ENCODE results near the gene SLC6A1. TPM values are rescaled to one million over a fixed set of nuclear protein-coding genes. Genes with fewer than 3 reads are reported as not detected.

Gene SLC6A1
- total RNA-seq, 1 donor from 2014 or later = 2.0 TPM

- Mint-ChIP-seq H3K36me3 (ENCODE audit: low read depth) (no peaks in the 10 kb centered on the region), H3K27me3 (ENCODE audit: low read depth) (no peaks in the 10 kb centered on the region), H3K4me3 (ENCODE audit: unreplicated experiment) (no peak overlapping the region), H3K4me1 (ENCODE audit: low read depth) (peaks cover 16% of the 10 kb centered on the region), H3K9me3 (ENCODE audit: low read depth) (no peaks in the 10 kb centered on the region), H3K27ac (ENCODE audit: unreplicated experiment) (no peak overlapping the region)
- TF ChIP-seq, protein P1, sequence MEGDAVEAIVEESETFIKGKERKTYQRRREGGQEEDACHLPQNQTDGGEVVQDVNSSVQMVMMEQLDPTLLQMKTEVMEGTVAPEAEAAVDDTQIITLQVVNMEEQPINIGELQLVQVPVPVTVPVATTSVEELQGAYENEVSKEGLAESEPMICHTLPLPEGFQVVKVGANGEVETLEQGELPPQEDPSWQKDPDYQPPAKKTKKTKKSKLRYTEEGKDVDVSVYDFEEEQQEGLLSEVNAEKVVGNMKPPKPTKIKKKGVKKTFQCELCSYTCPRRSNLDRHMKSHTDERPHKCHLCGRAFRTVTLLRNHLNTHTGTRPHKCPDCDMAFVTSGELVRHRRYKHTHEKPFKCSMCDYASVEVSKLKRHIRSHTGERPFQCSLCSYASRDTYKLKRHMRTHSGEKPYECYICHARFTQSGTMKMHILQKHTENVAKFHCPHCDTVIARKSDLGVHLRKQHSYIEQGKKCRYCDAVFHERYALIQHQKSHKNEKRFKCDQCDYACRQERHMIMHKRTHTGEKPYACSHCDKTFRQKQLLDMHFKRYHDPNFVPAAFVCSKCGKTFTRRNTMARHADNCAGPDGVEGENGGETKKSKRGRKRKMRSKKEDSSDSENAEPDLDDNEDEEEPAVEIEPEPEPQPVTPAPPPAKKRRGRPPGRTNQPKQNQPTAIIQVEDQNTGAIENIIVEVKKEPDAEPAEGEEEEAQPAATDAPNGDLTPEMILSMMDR (IDR thresholded peaks at IDR 0.05) = no peak
- no peak for DNase-seq (ENCODE audit: low spot score)
These were observed 95.5 kb downstream of the SLC6A1 start for GRCh38 chr3:11088066-11088465.

DNA sequence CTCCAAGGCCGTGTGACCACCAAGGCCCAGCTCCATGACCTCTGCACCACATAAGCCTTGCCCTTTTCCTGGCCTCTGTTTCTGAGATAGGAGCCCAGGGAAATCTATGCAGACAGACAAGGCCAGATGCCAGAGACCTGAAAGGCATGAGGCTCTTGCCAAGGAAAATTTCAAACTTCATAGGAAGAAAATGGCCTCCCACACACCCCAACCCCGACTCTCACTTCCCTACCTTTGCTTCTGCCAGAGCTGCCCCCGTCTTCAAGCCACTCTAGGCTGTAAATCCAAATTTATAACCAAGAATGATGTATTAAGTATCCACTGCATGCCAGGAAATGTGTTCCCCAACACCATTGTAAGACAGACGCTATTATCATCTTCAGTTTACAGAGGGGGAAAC is 96.3 kb downstream of the SLC6A1 start:
- H3K9me3 Mint-ChIP-seq (ENCODE audit: low read depth) = no peaks in the 10 kb centered on the region
- no peaks in the 10 kb centered on the region for H3K36me3 Mint-ChIP-seq (ENCODE audit: low read depth)
- no peak for DNase-seq (ENCODE audit: low spot score)
- H3K27ac Mint-ChIP-seq (ENCODE audit: unreplicated experiment) = no peak overlapping the region
- no peak overlapping the region for H3K4me3 Mint-ChIP-seq (ENCODE audit: unreplicated experiment)
- H3K27me3 Mint-ChIP-seq (ENCODE audit: low read depth) = no peaks in the 10 kb centered on the region
- peaks cover 15% of the 10 kb centered on the region for H3K4me1 Mint-ChIP-seq (ENCODE audit: low read depth)
- TF ChIP-seq, protein P1 (IDR thresholded peaks at IDR 0.05) = no peak

Other genes with a start within 250 kb of the SLC6A1 start
- not detected in 3 replicates for gene SLC6A11, start 176.5 kb upstream of the SLC6A1 start, total RNA-seq
- gene HRH1, start 161.7 kb downstream of the SLC6A1 start, total RNA-seq = 30.1 to 32.0 TPM (median 30.8 TPM) in 3 replicates

Measured in chondrocyte (in vitro differentiated cells).